HG03108 (cell line): Measurements from ENCODE around the gene KRTAP23-1.

Experiments
- ATAC-seq: cut with Tn5 transposase; IDR thresholded peaks from one replicate; pipeline ENCODE4 v1.9.1; 2021; ENCODE audit warnings: moderate library complexity; ENCODE audit not compliant: unreplicated experiment

The KRTAP23-1 gene

DNA sequence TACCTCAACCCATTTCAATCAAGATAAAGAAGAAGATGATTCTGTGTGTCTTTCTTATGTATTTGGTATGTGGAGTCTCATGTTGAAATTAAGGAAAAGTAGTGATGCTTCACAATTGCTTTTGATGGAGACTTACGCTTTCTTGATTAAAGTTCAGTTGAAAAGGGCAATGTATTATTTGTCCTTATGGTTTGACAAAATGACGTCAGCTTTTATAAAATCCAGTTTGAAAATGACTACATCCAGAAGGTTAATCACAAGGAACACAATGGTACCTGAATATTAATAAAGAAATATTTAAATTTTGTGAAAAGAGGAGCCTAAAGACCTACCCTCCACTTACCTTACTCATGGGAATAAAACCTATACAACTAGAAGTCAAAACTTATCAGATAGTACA lies 32.7 kb downstream of the KRTAP23-1 start:
- no peak for ATAC-seq

DNA sequence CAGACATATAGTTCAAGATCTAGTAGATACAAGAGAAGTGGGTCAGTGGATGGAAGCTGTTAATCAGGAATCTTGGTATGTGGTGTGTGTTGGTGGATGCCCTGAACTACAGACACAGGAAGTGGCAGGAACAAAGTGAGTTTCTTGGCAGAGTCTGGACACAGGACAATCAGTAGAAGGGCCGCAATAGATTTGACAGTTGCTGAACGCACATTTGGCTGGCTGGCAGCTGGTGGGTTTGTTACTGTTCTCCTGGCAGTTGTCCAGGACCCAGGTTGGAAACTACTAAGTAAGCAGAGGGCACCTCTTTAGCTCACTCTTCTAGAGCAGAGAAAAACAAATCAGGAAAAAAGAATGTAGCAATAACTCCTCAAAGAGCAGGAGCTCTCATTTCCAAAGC lies 41.5 kb downstream of the KRTAP23-1 start:
- no peak for ATAC-seq

DNA sequence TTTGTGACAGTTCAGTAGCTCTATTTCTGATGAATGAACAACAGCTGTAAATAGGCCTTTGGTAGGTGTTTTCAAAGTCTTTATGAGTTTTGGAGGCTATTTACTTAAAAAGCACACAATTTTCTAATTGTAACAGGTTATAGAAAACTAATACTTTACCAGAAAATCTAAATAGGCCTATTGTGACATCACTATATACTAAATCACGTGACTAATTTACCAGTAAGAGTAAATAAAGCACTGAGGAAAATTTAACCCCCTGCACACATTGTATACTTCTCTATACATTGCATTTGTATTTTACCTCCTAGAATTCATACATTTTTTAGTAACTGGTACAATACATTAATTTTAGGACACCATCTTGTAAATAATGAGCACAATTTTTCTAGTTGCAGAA lies 43.3 kb downstream of the KRTAP23-1 start:
- ATAC-seq: no peak
